H7 (cell line): ENCODE results near the gene DNAJC27. TPM values are rescaled to one million over a fixed set of nuclear protein-coding genes. Genes with fewer than 3 reads are reported as not detected.
A peak's percentile ranks its signal among the peaks of the same experiment; 100 is the strongest.

Source experiments
- DNase-seq: peaks from one replicate; pipeline ENCODE4 v3.0.0; 2012
- H3K27me3 ChIP-seq: 2 replicates; pipeline ENCODE4 v1.6.0; 2011; ENCODE audit warnings: mild to moderate bottlenecking, low read length; ENCODE audit not compliant: control insufficient read depth, insufficient read depth
- H3K36me3 ChIP-seq: replicated peaks from 2 replicates; pipeline ENCODE4 v1.5.1; 2011; ENCODE audit warnings: low read length; ENCODE audit not compliant: control insufficient read depth, insufficient read depth
- H3K4me3 ChIP-seq: 2 replicates; pipeline ENCODE4 v1.5.1; 2011; ENCODE audit warnings: low read depth, mild to moderate bottlenecking, control low read depth, low read length, moderate library complexity; ENCODE audit not compliant: insufficient read depth
- total RNA-seq: library from RNA; depleted of rRNA; stranded (reverse); fragments of >200 nt; shearing (Covaris generic); gene quantifications from 2 replicates; pipeline ENCODE4 v1.2.3, GENCODE V29; 2014

DNAJC27 gene
- total RNA-seq, 1 experiment from 2014 or later = 2.7 TPM

- no peak for DNase-seq
- Histone ChIP-seq H3K27me3 (no peaks in the 10 kb centered on the region), H3K4me3 (no peak overlapping the region), H3K36me3 (no peaks in the 10 kb centered on the region)
Measured at GRCh38 chr2:24984912-24985311, 13.2 kb upstream of the DNAJC27 start.

- H3K27me3 ChIP-seq = no peaks in the 10 kb centered on the region
- no peak for DNase-seq
- H3K4me3 ChIP-seq = no peak overlapping the region
- H3K36me3 ChIP-seq = no peaks in the 10 kb centered on the region
Measured at GRCh38 chr2:24981411-24982136, 9.8 kb upstream of the DNAJC27 start.

- H3K36me3 ChIP-seq = no peaks in the 10 kb centered on the region
- no peak overlapping the region for H3K4me3 ChIP-seq
Measured at GRCh38 chr2:24978661-24979060, 6.9 kb upstream of the DNAJC27 start.

GRCh38 chr2:24977631-24978030 is 5.9 kb upstream of the DNAJC27 start:
- H3K27me3 ChIP-seq = no peaks in the 10 kb centered on the region
- no peak overlapping the region for H3K4me3 ChIP-seq
- DNase-seq = no peak
- H3K36me3 ChIP-seq = no peaks in the 10 kb centered on the region

More at GRCh38 chr2:24978661-24979060, 6.9 kb upstream of the DNAJC27 start:
- no peak for DNase-seq
- H3K27me3 ChIP-seq = no peaks in the 10 kb centered on the region

GRCh38 chr2:24973812-24974211 is 2.1 kb upstream of the DNAJC27 start:
- DNase-seq = no peak
- H3K27me3 ChIP-seq = no peaks in the 10 kb centered on the region
- H3K36me3 ChIP-seq = no peaks in the 10 kb centered on the region
- no peak overlapping the region for H3K4me3 ChIP-seq

- H3K4me3 ChIP-seq = peak overlapping the region; percentile 87
- DNase-seq = peak; percentile 52
- no peaks in the 10 kb centered on the region for H3K27me3 ChIP-seq
- no peaks in the 10 kb centered on the region for H3K36me3 ChIP-seq
Measured at GRCh38 chr2:24972315-24972961, 683 bp upstream of the DNAJC27 start.

- Histone ChIP-seq H3K27me3 (no peaks in the 10 kb centered on the region), H3K4me3 (peak overlapping the region; percentile 87), H3K36me3 (0 out of 2 replicates have a peak, but pooled peaks cover 2% of the 10 kb centered on the region)
- no peak for DNase-seq
Measured at GRCh38 chr2:24971286-24971535, 544 bp downstream of the DNAJC27 start.

GRCh38 chr2:24970483-24971285 is 1.1 kb downstream of the DNAJC27 start:
- Histone ChIP-seq H3K4me3 (peak overlapping the region; percentile 87), H3K27me3 (no peaks in the 10 kb centered on the region), H3K36me3 (0 out of 2 replicates have a peak, but pooled peaks cover 3% of the 10 kb centered on the region)
- no peak for DNase-seq

GRCh38 chr2:24969784-24970183 is 2.0 kb downstream of the DNAJC27 start:
- 0 out of 2 replicates have a peak, but pooled peaks cover 3% of the 10 kb centered on the region for H3K36me3 ChIP-seq
- no peak overlapping the region for H3K4me3 ChIP-seq
- H3K27me3 ChIP-seq = no peaks in the 10 kb centered on the region
- no peak for DNase-seq

GRCh38 chr2:24961903-24962302 is 9.9 kb downstream of the DNAJC27 start:
- no peak for DNase-seq
- Histone ChIP-seq H3K36me3 (peaks cover 7% of the 10 kb centered on the region), H3K27me3 (no peaks in the 10 kb centered on the region), H3K4me3 (no peak overlapping the region)

GRCh38 chr2:24959761-24960160 is 12.0 kb downstream of the DNAJC27 start:
- Histone ChIP-seq H3K4me3 (no peak overlapping the region), H3K36me3 (peaks cover 10% of the 10 kb centered on the region), H3K27me3 (no peaks in the 10 kb centered on the region)
- DNase-seq = no peak

GRCh38 chr2:24958411-24958935 is 13.3 kb downstream of the DNAJC27 start:
- Histone ChIP-seq H3K27me3 (no peaks in the 10 kb centered on the region), H3K36me3 (peaks cover 10% of the 10 kb centered on the region), H3K4me3 (no peak overlapping the region)
- no peak for DNase-seq

- Histone ChIP-seq H3K36me3 (peaks cover 10% of the 10 kb centered on the region), H3K27me3 (no peaks in the 10 kb centered on the region), H3K4me3 (no peak overlapping the region)
- no peak for DNase-seq
Measured at GRCh38 chr2:24957976-24958375, 13.8 kb downstream of the DNAJC27 start.

GRCh38 chr2:24957221-24957620 is 14.5 kb downstream of the DNAJC27 start:
- Histone ChIP-seq H3K4me3 (no peak overlapping the region), H3K27me3 (no peaks in the 10 kb centered on the region), H3K36me3 (peaks cover 10% of the 10 kb centered on the region)
- no peak for DNase-seq

- Histone ChIP-seq H3K27me3 (no peaks in the 10 kb centered on the region), H3K36me3 (peaks cover 10% of the 10 kb centered on the region), H3K4me3 (no peak overlapping the region)
- no peak for DNase-seq
Measured at GRCh38 chr2:24955921-24956320, 15.8 kb downstream of the DNAJC27 start.
